ENCODE measurements around the gene KCNMB3. TPM values are rescaled to one million over a fixed set of nuclear protein-coding genes. Genes with fewer than 3 reads are reported as not detected.
A peak's percentile ranks its signal among the peaks of the same experiment; 100 is the strongest.
"Not testable (repeated sequence)": the region's sequence is repeated elsewhere in the genome, so short reads cannot be mapped to it uniquely, and the experiment has no call there.

The KCNMB3 gene
- total RNA-seq, 5 donors from 2014 or later (not counting 1 experiment from before 2014, with no cell fraction given), result 0.66 to 1.3 (median 1.1) TPM

DNA sequence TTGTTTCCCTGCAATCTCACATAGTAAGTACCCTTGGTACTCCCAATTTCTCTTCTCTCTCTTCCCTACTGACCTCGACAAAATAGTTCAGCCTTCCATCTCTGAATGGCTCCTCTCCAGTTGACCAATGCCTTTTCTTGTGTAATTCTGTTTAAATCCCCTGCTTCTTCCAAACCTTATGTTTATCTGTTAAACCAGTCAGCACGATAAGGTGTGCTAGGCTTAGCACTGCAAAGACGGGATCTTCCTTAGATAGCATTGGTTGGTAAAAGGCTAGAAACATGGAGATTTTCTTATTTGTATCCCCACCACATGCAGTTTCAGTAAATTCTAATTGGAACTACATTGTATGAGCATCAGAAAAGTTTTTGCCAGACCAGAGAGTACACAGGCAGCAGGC, 25.8 kb upstream of the KCNMB3 start:
- ChIA-PET POLR2A (no interaction called here), CTCF (interaction anchor here in 1 of 2 donors (0.7 kb wide), 1 partner anchor 624 kb away, joined by 3 read pairs; no protein-coding TSS in a partner anchor)
- Histone ChIP-seq H3K9me3 (no peaks in the 10 kb centered on the region), H3K27me3 (replicated peaks in 1 of 2; ENCODE audit: control insufficient read depth in 2 of 2, extremely low read depth in 1 of 2, insufficient read depth in 2 of 2, low read length in 1 of 2) (peaks cover 0 to 15% of the 10 kb centered on the region in 2 experiments), H3K4me1 (ENCODE audit: control insufficient read depth in 1 of 2, extremely low read depth in 1 of 2, insufficient read depth in 2 of 2, low read length in 2 of 2) (no peaks in the 10 kb centered on the region), H3K4me3 (ENCODE audit: control insufficient read depth in 1 of 2, extremely low read depth in 1 of 2, low read length in 1 of 2) (no peak overlapping the region), H3K27ac (ENCODE audit: low read length) (no peak overlapping the region), H3K36me3 (ENCODE audit: control insufficient read depth in 2 of 2, extremely low read depth in 1 of 2, insufficient read depth in 1 of 2, low read length in 1 of 2) (no peaks in the 10 kb centered on the region)
- H3K36me3 Mint-ChIP-seq, result no peaks in the 10 kb centered on the region
- 80% methylated on average over 1 of the region's 3 CpGs for WGBS (ENCODE audit: insufficient coverage)
- peaks cover 14 to 23% of the 10 kb centered on the region in 2 donors for H3K27me3 Mint-ChIP-seq
- no peaks in the 10 kb centered on the region for H3K9me3 Mint-ChIP-seq
- DNase-seq, result no peak
- no peak for ATAC-seq (replicated peaks in 1 of 4)
- no peak overlapping the region for H3K27ac Mint-ChIP-seq
- H3K4me1 Mint-ChIP-seq, result no peaks in the 10 kb centered on the region
- H3K4me3 Mint-ChIP-seq, result no peak overlapping the region

DNA sequence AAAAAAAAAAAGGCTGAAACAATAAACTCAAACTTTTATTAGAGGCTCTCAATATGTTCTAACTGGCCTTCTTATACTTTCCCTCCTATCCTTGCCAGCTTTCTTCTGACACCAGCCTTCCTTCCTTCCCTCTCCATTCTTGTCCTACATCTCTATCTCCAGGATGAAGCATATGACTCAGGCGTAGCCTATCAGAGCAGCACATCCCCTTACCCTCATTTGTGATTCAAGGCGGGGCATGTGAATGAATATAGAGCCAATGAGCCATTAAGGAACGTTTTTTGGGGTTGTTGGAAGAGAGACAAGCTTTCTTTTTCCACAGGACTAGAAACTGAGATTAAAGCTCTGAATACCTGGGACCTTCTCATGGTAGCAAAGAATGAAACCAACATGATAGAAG, 25.1 kb upstream of the KCNMB3 start:
- no peak for DNase-seq
- H3K4me3 Mint-ChIP-seq, result no peak overlapping the region
- H3K27me3 Mint-ChIP-seq, result peaks cover 14 to 23% of the 10 kb centered on the region in 2 donors
- ChIA-PET POLR2A (no interaction called here), CTCF (interaction anchor here (0.5 to 0.6 kb wide), 2 partner anchors 28 to 40 kb away, joined by 3 read pairs; no protein-coding TSS in a partner anchor)
- H3K27me3 ChIP-seq (replicated peaks in 1 of 2; ENCODE audit: control insufficient read depth in 2 of 2, extremely low read depth in 1 of 2, insufficient read depth in 2 of 2, low read length in 1 of 2), result peaks cover 0 to 15% of the 10 kb centered on the region in 2 experiments
- H3K9me3 ChIP-seq, result no peaks in the 10 kb centered on the region
- H3K4me1 Mint-ChIP-seq, result no peaks in the 10 kb centered on the region
- ATAC-seq (replicated peaks in 1 of 4), result no peak
- no peaks in the 10 kb centered on the region for H3K9me3 Mint-ChIP-seq
- no peak overlapping the region for H3K27ac Mint-ChIP-seq
- no peak overlapping the region for H3K4me3 ChIP-seq (ENCODE audit: control insufficient read depth in 1 of 2, extremely low read depth in 1 of 2, low read length in 1 of 2)
- no peaks in the 10 kb centered on the region for H3K36me3 ChIP-seq (ENCODE audit: control insufficient read depth in 2 of 2, extremely low read depth in 1 of 2, insufficient read depth in 1 of 2, low read length in 1 of 2)
- no CpG with 5 or more reads among the region's 3 CpGs for WGBS (ENCODE audit: insufficient coverage)
- H3K27ac ChIP-seq (ENCODE audit: low read length), result no peak overlapping the region
- no peaks in the 10 kb centered on the region for H3K36me3 Mint-ChIP-seq
- H3K4me1 ChIP-seq (ENCODE audit: control insufficient read depth in 1 of 2, extremely low read depth in 1 of 2, insufficient read depth in 2 of 2, low read length in 2 of 2), result no peaks in the 10 kb centered on the region

GRCh38 chr3:179274434-179274833, 23.5 kb upstream of the KCNMB3 start:
- H3K9me3 Mint-ChIP-seq; H3K4me3 ChIP-seq (ENCODE audit: control insufficient read depth in 1 of 2, extremely low read depth in 1 of 2, low read length in 1 of 2); H3K4me1 Mint-ChIP-seq; ATAC-seq (replicated peaks in 1 of 4); H3K9me3 ChIP-seq; H3K36me3 Mint-ChIP-seq; H3K36me3 ChIP-seq (ENCODE audit: control insufficient read depth in 2 of 2, extremely low read depth in 1 of 2, insufficient read depth in 1 of 2, low read length in 1 of 2); H3K4me3 Mint-ChIP-seq; H3K27me3 ChIP-seq (replicated peaks in 1 of 2; ENCODE audit: control insufficient read depth in 2 of 2, extremely low read depth in 1 of 2, insufficient read depth in 2 of 2, low read length in 1 of 2); H3K4me1 ChIP-seq (ENCODE audit: control insufficient read depth in 1 of 2, extremely low read depth in 1 of 2, insufficient read depth in 2 of 2, low read length in 2 of 2); POLR2A ChIA-PET; CTCF ChIA-PET; DNase-seq; H3K27ac ChIP-seq (ENCODE audit: low read length); H3K27ac Mint-ChIP-seq: not testable (repeated sequence)
- H3K27me3 Mint-ChIP-seq, result peaks cover 15 to 16% of the 10 kb centered on the region in 2 donors
- no CpG with 5 or more reads among the region's 2 CpGs for WGBS (ENCODE audit: insufficient coverage)

DNA sequence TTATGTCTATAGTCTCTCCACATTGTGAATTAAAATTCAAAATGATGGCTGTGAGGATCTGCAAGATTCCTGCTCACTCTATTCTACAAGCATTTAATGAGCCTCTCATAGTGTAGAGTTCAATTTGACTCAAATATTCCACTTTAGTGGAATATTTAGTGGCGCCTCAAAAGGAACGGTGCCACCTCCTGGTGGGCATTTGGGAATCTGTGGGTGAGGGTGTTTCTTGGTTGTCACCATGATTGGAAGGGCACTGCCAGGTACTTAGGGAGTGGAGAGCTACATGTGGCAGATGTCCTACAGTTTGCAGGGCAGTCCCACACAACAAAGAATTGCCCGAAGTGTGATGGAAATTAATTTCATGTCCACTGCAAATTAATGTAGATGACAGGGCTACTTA, 21.5 kb upstream of the KCNMB3 start:
- Histone ChIP-seq H3K9me3 (no peaks in the 10 kb centered on the region), H3K4me3 (ENCODE audit: control insufficient read depth in 1 of 2, extremely low read depth in 1 of 2, low read length in 1 of 2) (no peak overlapping the region), H3K27me3 (replicated peaks in 1 of 2; ENCODE audit: control insufficient read depth in 2 of 2, extremely low read depth in 1 of 2, insufficient read depth in 2 of 2, low read length in 1 of 2) (peaks cover 0 to 9% of the 10 kb centered on the region in 2 experiments), H3K4me1 (ENCODE audit: control insufficient read depth in 1 of 2, extremely low read depth in 1 of 2, insufficient read depth in 2 of 2, low read length in 2 of 2) (no peaks in the 10 kb centered on the region), H3K36me3 (ENCODE audit: control insufficient read depth in 2 of 2, extremely low read depth in 1 of 2, insufficient read depth in 1 of 2, low read length in 1 of 2) (no peaks in the 10 kb centered on the region), H3K27ac (ENCODE audit: low read length) (no peak overlapping the region)
- H3K4me1 Mint-ChIP-seq, result no peaks in the 10 kb centered on the region
- ChIA-PET CTCF (interaction anchor here in 1 of 2 donors (0.5 to 1.0 kb wide), 2 partner anchors 41 to 257 kb away, joined by 3 to 5 read pairs; no protein-coding TSS in a partner anchor), POLR2A (no interaction called here)
- no peak overlapping the region for H3K4me3 Mint-ChIP-seq
- H3K27me3 Mint-ChIP-seq, result peaks cover 12 to 14% of the 10 kb centered on the region in 2 donors
- H3K9me3 Mint-ChIP-seq, result no peaks in the 10 kb centered on the region
- H3K36me3 Mint-ChIP-seq, result no peaks in the 10 kb centered on the region
- ATAC-seq (replicated peaks in 1 of 4), result no peak
- peak in 1 of 35 experiments; percentile 22 for DNase-seq
- no peak overlapping the region for H3K27ac Mint-ChIP-seq
- WGBS (ENCODE audit: insufficient coverage), result 100% methylated on average over 1 of the region's 3 CpGs

GRCh38 chr3:179269152-179269707, 18.3 kb upstream of the KCNMB3 start:
- no peak for ATAC-seq (replicated peaks in 1 of 4)
- Histone ChIP-seq H3K4me1 (ENCODE audit: control insufficient read depth in 1 of 2, extremely low read depth in 1 of 2, insufficient read depth in 2 of 2, low read length in 2 of 2) (no peaks in the 10 kb centered on the region), H3K27me3 (replicated peaks in 1 of 2; ENCODE audit: control insufficient read depth in 2 of 2, extremely low read depth in 1 of 2, insufficient read depth in 2 of 2, low read length in 1 of 2) (peaks cover 0 to 5% of the 10 kb centered on the region in 2 experiments), H3K9me3 (no peaks in the 10 kb centered on the region), H3K4me3 (ENCODE audit: control insufficient read depth in 1 of 2, extremely low read depth in 1 of 2, low read length in 1 of 2) (no peak overlapping the region), H3K27ac (ENCODE audit: low read length) (no peak overlapping the region), H3K36me3 (ENCODE audit: control insufficient read depth in 2 of 2, extremely low read depth in 1 of 2, insufficient read depth in 1 of 2, low read length in 1 of 2) (no peaks in the 10 kb centered on the region)
- no peak overlapping the region for H3K4me3 Mint-ChIP-seq
- no peak for DNase-seq
- CTCF ChIA-PET, result no interaction called here
- no peaks in the 10 kb centered on the region for H3K36me3 Mint-ChIP-seq
- no peak overlapping the region for H3K27ac Mint-ChIP-seq
- WGBS (ENCODE audit: insufficient coverage), result no CpG with 5 or more reads among the region's 4 CpGs
- H3K27me3 Mint-ChIP-seq, result peaks cover 3 to 9% of the 10 kb centered on the region in 2 donors
- POLR2A ChIA-PET, result interaction anchor here in 1 of 2 donors (0.6 kb wide), 1 partner anchor 1734 kb away, joined by 3 read pairs; no protein-coding TSS in a partner anchor
- H3K4me1 Mint-ChIP-seq, result peaks cover 0 to 3% (median 0%) of the 10 kb centered on the region in 3 donors
- no peaks in the 10 kb centered on the region for H3K9me3 Mint-ChIP-seq

DNA sequence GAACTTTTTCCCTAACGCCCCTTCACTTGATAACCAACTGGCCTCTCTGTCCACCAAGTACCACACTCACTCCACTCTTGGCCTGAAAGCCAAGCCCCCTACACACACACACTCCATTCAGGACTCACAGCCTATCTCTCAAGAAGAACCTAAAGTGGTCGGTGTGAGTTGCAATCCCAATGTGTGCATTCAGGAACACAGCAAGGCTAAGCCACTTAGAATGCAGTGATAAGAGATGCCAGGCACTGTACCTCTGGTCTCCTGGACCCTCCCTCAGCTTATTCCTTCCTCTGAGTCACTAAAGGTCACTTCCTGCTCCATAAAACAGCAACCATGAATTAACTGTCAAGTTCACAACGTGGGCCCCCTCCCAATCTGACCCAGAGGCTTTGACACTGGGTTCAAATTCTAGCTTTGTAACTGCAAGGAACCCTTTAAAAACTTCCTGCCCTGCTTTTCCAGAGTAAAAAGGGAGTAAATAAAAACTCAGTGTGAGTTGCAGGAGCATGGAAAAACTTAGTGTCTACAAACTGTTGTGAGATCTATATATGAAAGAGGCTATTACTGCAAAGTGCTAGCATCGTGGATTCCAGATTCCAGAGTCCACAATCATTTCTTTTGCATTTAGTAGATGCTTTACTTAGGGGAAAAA, 17.6 kb upstream of the KCNMB3 start:
- no peak for ATAC-seq (replicated peaks in 1 of 4)
- ChIA-PET POLR2A (interaction anchor here in 1 of 2 donors (0.5 kb wide), 1 partner anchor 1387 kb away, joined by 4 read pairs; no protein-coding TSS in a partner anchor), CTCF (no interaction called here)
- no peak overlapping the region for H3K4me3 Mint-ChIP-seq
- H3K9me3 Mint-ChIP-seq, result no peaks in the 10 kb centered on the region
- Histone ChIP-seq H3K4me1 (ENCODE audit: control insufficient read depth in 1 of 2, extremely low read depth in 1 of 2, insufficient read depth in 2 of 2, low read length in 2 of 2) (no peaks in the 10 kb centered on the region), H3K9me3 (no peaks in the 10 kb centered on the region), H3K27ac (ENCODE audit: low read length) (no peak overlapping the region), H3K36me3 (ENCODE audit: control insufficient read depth in 2 of 2, extremely low read depth in 1 of 2, insufficient read depth in 1 of 2, low read length in 1 of 2) (no peaks in the 10 kb centered on the region), H3K4me3 (ENCODE audit: control insufficient read depth in 1 of 2, extremely low read depth in 1 of 2, low read length in 1 of 2) (no peak overlapping the region), H3K27me3 (replicated peaks in 1 of 2; ENCODE audit: control insufficient read depth in 2 of 2, extremely low read depth in 1 of 2, insufficient read depth in 2 of 2, low read length in 1 of 2) (peaks cover 0 to 5% of the 10 kb centered on the region in 2 experiments)
- no peaks in the 10 kb centered on the region for H3K36me3 Mint-ChIP-seq
- WGBS (ENCODE audit: insufficient coverage), result 81% methylated on average over 2 of the region's 4 CpGs
- no peak for DNase-seq
- H3K27me3 Mint-ChIP-seq, result peaks cover 3 to 9% of the 10 kb centered on the region in 2 donors
- peaks cover 0 to 3% (median 0%) of the 10 kb centered on the region in 3 donors for H3K4me1 Mint-ChIP-seq
- no peak overlapping the region for H3K27ac Mint-ChIP-seq

Measured in T-cell (primary cell).